Smooth muscle cell (in vitro differentiated cells): Measurements from ENCODE around the gene CDIP1. TPM values are rescaled to one million over a fixed set of nuclear protein-coding genes. Genes with fewer than 3 reads are reported as not detected.

Experiments
- DNase-seq: peaks from one replicate; lab custom pipeline; 2025; ENCODE audit not compliant: unreplicated experiment; lab: John Stamatoyannopoulos, UW
- H2AFZ ChIP-seq: fragments of 200-600 bp; sonication (generic); 2 replicates; pipeline ENCODE4 v1.6.0; 2016; ENCODE audit warnings: antibody characterized with exemption, low read depth, mild to moderate bottlenecking
- H3F3A ChIP-seq: fragments of 200-600 bp; sonication (generic); 2 replicates; pipeline ENCODE4 v1.6.0; 2017; ENCODE audit warnings: antibody characterized with exemption, low read depth
- H3K27ac ChIP-seq: fragments of 200-600 bp; sonication (generic); 2 replicates; pipeline ENCODE4 v1.5.1; 2016; ENCODE audit warnings: low read depth, mild to moderate bottlenecking
- H3K27me3 ChIP-seq: fragments of 200-600 bp; sonication (generic); 2 replicates; pipeline ENCODE4 v1.6.1; 2016; ENCODE audit warnings: low read depth, mild to moderate bottlenecking
- H3K36me3 ChIP-seq: fragments of 200-600 bp; sonication (generic); 2 replicates; pipeline ENCODE4 v1.5.1; 2016; ENCODE audit warnings: low read depth
- H3K4me1 ChIP-seq: fragments of 200-600 bp; sonication (generic); 2 replicates; pipeline ENCODE4 v1.5.1; 2016; ENCODE audit warnings: low read depth
- H3K4me2 ChIP-seq: fragments of 200-600 bp; sonication (generic); 2 replicates; pipeline ENCODE4 v1.6.0; 2016; ENCODE audit warnings: mild to moderate bottlenecking
- H3K4me3 ChIP-seq: fragments of 200-600 bp; sonication (generic); 2 replicates; pipeline ENCODE4 v1.5.1; 2016; ENCODE audit warnings: mild to moderate bottlenecking
- H3K79me2 ChIP-seq: fragments of 200-600 bp; sonication (generic); 2 replicates; pipeline ENCODE4 v1.6.0; 2016; ENCODE audit warnings: low read depth, mild to moderate bottlenecking
- H3K9ac ChIP-seq: fragments of 200-600 bp; sonication (generic); 2 replicates; pipeline ENCODE4 v1.6.0; 2016; ENCODE audit warnings: low read depth
- H3K9me3 ChIP-seq: fragments of 200-600 bp; sonication (generic); replicated peaks from 2 replicates; pipeline ENCODE4 v1.5.1; 2016; ENCODE audit warnings: low read depth
- H4K20me1 ChIP-seq: fragments of 200-600 bp; sonication (generic); 2 replicates; pipeline ENCODE4 v1.6.0; 2016; ENCODE audit warnings: low read depth
- CTCF ChIP-seq: fragments of 200-600 bp; sonication (generic); IDR thresholded peaks from 2 replicates; pipeline ENCODE4 v1.5.1; 2017; ENCODE audit warnings: borderline replicate concordance, mild to moderate bottlenecking, antibody characterized with exemption; ENCODE audit not compliant: insufficient read depth, poor library complexity, severe bottlenecking
- WGBS: methylation state at CpG from one replicate; pipeline ENCODE4 v1.1.7; 2016; ENCODE audit warnings: low lambda C conversion rate; 5-methylcytosine and 5-hydroxymethylcytosine counted together
- polyA plus RNA-seq: library from polyadenylated mRNA; unstranded; fragments of >200 nt; fragmentation: Nextera tagmentation; extraction: Ambion mirVana; gene quantifications from 2 replicates; pipeline ENCODE4 v1.2.1, GENCODE V29; 2016
- total RNA-seq: library from RNA; depleted of rRNA; stranded (reverse); fragments of >200 nt; gene quantifications from 2 replicates; pipeline ENCODE4 v1.2.3, GENCODE V29; 2014

The CDIP1 gene
- total and polyA plus RNA-seq, 2 experiments from 2014 or later, result 19.7 to 36.9 TPM

GRCh38 chr16:4499196-4499555 lies 39.4 kb downstream of the CDIP1 start:
- Histone ChIP-seq H3K4me3 (no peak overlapping the region), H3K79me2 (peaks cover 26% of the 10 kb centered on the region), H3K27me3 (no peaks in the 10 kb centered on the region), H3K9ac (no peak overlapping the region), H3K4me2 (no peak overlapping the region), H3K36me3 (no peaks in the 10 kb centered on the region), H3K4me1 (peaks cover 13% of the 10 kb centered on the region), H2AFZ (no peak overlapping the region), H3F3A (peaks cover 17% of the 10 kb centered on the region), H3K27ac (no peak overlapping the region), H3K9me3 (no peaks in the 10 kb centered on the region), H4K20me1 (peaks cover 96% of the 10 kb centered on the region)
- 96% methylated on average over 4 of the region's 4 CpGs for WGBS
- no peak for TF ChIP-seq CTCF
- no peak for DNase-seq

- H3K27me3 ChIP-seq, result no peaks in the 10 kb centered on the region
- no peak overlapping the region for H3K4me3 ChIP-seq
- no peak for DNase-seq
- no peak overlapping the region for H3K4me2 ChIP-seq
- no peak overlapping the region for H3K27ac ChIP-seq
- no peak overlapping the region for H3K9ac ChIP-seq
- no peaks in the 10 kb centered on the region for H3K9me3 ChIP-seq
- TF ChIP-seq CTCF, result no peak
- peaks cover 95% of the 10 kb centered on the region for H4K20me1 ChIP-seq
- H3K4me1 ChIP-seq, result peaks cover 13% of the 10 kb centered on the region
- peaks cover 26% of the 10 kb centered on the region for H3K79me2 ChIP-seq
- WGBS, result 81% methylated on average over 8 of the region's 8 CpGs
- H3K36me3 ChIP-seq, result no peaks in the 10 kb centered on the region
- peaks cover 17% of the 10 kb centered on the region for H3F3A ChIP-seq
- H2AFZ ChIP-seq, result no peak overlapping the region
These were observed 39.9 kb downstream of the CDIP1 start for GRCh38 chr16:4498546-4499195.

GRCh38 chr16:4496305-4496704 lies 42.3 kb downstream of the CDIP1 start:
- H3K27me3 ChIP-seq, result no peaks in the 10 kb centered on the region
- H3K9me3 ChIP-seq, result no peaks in the 10 kb centered on the region
- peaks cover 9% of the 10 kb centered on the region for H3K4me1 ChIP-seq
- no peak overlapping the region for H2AFZ ChIP-seq
- H3F3A ChIP-seq, result peaks cover 17% of the 10 kb centered on the region
- H3K79me2 ChIP-seq, result peaks cover 25% of the 10 kb centered on the region
- H3K27ac ChIP-seq, result peak overlapping the region; percentile 63
- no peak overlapping the region for H3K4me3 ChIP-seq
- no peak overlapping the region for H3K9ac ChIP-seq
- 38% methylated on average over 4 of the region's 4 CpGs for WGBS
- TF ChIP-seq CTCF, result no peak
- DNase-seq, result no peak
- H3K4me2 ChIP-seq, result no peak overlapping the region
- H3K36me3 ChIP-seq, result no peaks in the 10 kb centered on the region
- peaks cover 95% of the 10 kb centered on the region for H4K20me1 ChIP-seq

DNA sequence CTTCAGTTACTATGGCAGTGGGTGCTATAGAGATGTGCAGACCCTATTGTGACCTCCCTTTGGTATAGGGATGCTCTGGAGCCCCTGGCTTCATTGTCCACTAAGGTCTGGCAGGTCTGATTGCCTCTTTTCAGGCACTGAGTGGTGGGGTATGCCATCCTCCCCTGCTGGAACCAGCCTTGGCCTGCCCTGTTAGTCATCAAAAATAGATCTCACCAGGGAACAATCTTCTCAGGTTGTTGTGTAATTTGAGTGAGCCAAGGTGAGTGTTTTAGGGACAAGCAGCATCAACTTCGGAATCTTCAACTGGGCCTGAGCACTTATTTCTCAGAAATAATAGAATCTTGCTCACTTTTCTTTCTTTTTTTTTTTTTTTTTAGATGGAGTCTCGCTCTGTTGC lies 42.8 kb downstream of the CDIP1 start:
- Histone ChIP-seq H4K20me1 (peaks cover 95% of the 10 kb centered on the region), H3K9me3 (no peaks in the 10 kb centered on the region), H3F3A (peaks cover 17% of the 10 kb centered on the region), H3K36me3 (no peaks in the 10 kb centered on the region), H3K4me2 (peak overlapping the region; percentile 48), H3K27me3 (no peaks in the 10 kb centered on the region), H2AFZ (no peak overlapping the region), H3K79me2 (peaks cover 27% of the 10 kb centered on the region), H3K27ac (peak overlapping the region; percentile 63), H3K4me1 (peaks cover 4% of the 10 kb centered on the region), H3K4me3 (no peak overlapping the region), H3K9ac (no peak overlapping the region)
- 93% methylated on average over 2 of the region's 2 CpGs for WGBS
- no peak for DNase-seq
- no peak for TF ChIP-seq CTCF
